GM21528 (cell line): Measurements from ENCODE around the gene SERHL2.
A peak's percentile ranks its signal among the peaks of the same experiment; 100 is the strongest.
"Not testable (repeated sequence)": the region's sequence is repeated elsewhere in the genome, so short reads cannot be mapped to it uniquely, and the experiment has no call there.

Source experiments
- ATAC-seq: cut with Tn5 transposase; IDR thresholded peaks from one replicate; pipeline ENCODE4 v1.9.1; 2021; ENCODE audit warnings: mild to moderate bottlenecking, moderate library complexity; ENCODE audit not compliant: unreplicated experiment, low FRiP score

The SERHL2 gene

DNA sequence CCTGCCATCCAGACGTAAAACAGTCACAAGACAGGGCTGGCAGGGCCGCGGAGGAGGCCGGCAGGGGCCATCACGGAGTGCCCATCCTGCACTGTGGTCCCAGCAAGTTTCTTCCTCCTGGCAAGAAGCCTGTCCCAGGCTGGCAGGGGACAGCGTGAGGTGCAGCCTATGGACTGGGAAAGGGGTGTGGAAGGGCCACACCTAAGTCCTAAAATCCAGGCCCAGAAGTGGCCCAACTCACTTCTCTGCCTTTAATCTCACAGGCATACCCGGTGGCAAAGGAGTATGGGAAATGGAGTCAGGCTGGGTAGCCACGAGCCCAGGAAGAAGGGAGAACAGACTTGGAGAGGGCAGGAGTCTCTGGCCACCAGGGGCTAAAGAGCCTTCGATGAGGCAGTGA lies 16.8 kb downstream of the SERHL2 start:
- ATAC-seq = not testable (repeated sequence)

DNA sequence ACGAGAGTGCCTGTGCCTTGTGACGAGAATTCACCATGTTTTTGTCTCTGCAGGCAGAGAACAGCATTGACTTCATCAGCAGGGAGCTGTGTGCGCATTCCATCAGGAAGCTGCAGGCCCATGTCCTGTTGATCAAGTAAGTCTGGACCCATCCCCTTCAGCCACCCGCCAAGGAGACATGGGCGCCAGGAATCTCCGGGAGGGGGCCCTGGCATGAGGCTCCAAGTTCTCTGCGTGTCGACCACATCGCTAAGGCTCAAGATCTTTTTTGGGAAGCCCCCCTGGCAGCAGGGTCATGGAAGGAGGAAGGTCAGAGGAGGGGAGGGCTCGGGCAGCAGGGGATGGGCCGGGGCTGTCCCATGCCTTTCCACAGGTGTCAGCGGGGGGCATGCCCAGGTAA lies 17.3 kb downstream of the SERHL2 start:
- ATAC-seq = not testable (repeated sequence)

GRCh38 chr22:42574046-42574445 lies 20.3 kb downstream of the SERHL2 start:
- ATAC-seq = not testable (repeated sequence)

- not testable (repeated sequence) for ATAC-seq
Observed at GRCh38 chr22:42574468-42574867, 20.7 kb downstream of the SERHL2 start.

DNA sequence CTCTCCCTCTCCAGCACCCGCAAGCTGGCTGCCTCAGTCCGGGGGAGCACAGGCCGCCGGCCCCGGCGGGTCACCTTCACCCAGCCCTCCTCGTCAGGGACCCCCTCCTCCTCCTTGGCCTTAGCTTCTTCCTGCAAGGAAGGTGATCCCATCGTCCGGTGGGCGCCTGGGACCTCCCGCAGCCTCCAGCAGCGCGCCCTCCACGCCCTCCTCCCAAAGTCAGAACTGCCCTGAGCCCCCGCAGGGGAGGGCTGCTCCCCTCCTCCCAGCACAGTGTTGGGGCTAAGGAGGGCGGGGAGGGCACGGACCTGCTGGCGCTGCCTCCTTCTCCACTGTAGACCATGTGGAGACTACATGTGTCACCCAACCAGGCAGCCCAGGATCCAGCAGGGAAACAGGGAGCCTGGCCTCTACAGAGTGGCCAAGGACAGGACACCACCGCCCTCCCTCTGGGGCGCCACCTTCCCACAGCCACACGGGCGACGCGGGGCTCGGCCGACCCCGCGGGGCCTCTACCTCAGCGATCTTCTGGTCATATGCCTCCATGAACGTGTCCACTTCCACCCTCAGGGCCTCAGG lies 22.3 kb downstream of the SERHL2 start:
- not testable (repeated sequence) for ATAC-seq

DNA sequence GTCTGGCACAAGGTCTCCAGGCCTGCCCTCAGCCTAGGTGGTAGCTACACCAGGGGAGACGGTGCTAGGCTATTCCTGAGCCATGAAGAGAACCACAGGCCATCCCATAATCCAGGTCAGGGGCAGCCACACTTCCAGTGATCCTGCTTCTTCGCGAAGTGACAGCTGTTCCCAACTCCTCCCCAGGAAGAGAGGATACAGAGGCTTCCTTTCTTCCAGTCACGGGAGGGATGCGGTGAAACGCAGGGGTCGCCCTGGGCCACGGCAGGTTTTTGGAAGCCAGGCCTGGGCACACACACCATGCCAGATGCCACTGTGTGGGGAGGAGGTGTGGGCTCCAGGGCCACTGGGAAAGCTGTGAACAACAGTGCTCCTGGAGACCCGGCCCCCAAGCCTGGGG lies 23.4 kb downstream of the SERHL2 start:
- not testable (repeated sequence) for ATAC-seq

GRCh38 chr22:42577623-42578240 lies 24.0 kb downstream of the SERHL2 start:
- ATAC-seq = no peak

DNA sequence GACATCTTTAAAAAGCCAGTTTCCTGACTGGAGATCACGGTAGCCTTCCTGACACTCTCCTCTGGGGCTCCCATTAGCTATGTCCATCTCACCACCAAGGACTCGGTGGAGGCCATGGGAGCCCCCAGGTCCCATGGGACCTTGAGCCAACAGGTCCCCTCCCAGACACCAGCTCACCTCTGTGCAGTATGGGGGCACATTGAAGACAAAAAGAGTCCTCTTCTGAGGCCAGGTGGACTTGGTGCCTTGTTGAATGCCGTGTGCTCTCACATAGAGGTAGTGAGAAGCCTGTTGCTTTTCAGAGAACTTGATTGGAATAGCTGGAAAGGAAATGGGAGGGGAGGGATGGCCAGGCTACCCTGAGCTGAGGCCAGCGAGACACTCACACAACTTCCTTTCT lies 26.3 kb downstream of the SERHL2 start:
- not testable (repeated sequence) for ATAC-seq

- peak; percentile 7 for ATAC-seq
Observed at GRCh38 chr22:42581194-42581761, 27.5 kb downstream of the SERHL2 start.

DNA sequence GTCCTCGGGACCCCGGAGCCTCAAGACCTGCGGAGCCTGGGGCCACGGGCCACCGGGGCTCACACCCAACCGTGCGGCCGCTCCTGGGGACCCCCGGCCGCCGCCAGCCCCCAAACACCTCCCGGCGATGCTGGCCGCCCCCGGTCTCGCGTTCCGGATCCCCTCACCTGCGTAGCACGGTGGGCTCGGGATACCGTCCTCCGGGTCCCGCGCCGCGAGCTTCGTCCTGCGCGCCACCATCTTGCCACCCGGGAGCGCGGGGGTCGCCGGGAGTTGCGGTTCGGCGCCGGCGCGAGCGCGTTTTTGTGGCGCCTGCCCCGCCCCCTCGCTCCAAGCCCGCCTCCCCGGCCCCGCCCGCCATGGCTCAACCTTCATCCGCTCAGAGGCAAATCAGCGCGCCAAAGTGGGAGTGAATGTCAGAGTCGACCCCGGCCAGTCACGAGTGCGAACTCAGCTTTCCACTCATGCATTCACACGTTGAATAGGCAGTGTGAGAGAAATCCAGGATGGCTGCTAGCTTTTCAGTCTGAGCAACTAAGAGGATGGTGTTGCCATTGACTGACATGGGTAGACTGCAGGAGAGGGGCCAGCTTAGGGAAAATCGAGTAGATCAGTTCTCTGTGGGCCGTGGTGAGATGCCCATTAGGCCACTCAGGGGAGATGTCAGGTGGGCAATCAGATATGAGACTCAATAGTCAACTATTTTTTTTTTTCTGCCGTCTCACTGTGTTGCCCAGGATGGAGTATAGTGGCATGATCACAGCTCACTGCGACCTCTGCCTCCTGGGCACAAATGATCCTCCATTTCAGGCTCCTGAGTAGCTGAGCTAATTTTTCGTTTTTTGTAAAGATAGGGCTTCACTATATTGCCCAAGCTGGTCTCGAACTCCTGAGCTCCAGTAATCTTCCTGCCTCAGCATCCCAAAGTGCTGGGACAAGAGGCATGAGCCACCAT lies 28.3 kb downstream of the SERHL2 start:
- ATAC-seq = peak; percentile 45

GRCh38 chr22:42582987-42583386 lies 29.2 kb downstream of the SERHL2 start:
- ATAC-seq = no peak

DNA sequence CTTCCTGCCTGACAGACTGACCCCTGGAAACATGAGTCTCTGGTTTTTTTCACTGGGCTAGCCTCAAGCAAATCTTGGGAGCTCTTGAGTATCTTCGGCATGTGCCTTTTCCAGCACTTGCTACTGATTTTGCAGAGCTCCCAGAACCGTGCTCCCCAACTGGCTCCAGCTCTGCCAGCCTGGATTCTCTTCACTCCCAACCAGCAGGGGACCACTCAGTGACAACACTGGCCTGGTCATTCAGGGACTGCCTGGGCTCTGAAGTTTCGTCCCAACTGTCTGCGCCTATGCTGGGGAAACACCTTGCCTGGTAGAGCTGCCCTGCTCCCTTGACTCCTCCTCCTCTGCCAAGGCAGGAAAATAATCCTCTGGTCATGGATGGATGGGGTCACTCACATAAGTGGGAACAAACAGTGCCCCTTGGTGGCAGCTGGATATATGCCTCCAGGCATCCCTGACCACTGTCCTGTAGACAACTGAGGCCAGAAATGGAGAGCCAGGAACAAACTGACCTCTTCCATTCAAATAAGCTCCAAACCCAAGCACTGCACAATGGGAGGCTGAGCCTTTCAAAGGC lies 30.7 kb downstream of the SERHL2 start:
- ATAC-seq = no peak

DNA sequence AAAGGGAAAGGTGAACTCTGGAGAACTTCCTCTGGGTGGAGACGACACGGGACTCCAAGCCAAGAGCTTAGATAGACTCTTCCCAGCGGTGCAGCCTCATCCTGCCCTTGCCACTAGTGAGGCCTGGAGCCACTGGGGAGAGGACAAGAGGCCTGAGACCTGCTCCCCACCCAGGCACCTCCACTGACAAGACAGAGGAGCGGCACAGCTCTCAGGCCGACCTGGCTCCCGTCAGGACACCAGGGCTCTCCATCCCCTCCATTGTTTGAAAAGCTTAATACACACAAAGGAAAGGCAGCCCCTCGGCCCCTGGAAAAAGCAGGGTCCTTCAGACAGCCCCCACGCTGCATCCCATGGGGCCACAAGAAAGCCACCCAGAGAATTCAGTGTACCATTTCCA lies 31.3 kb downstream of the SERHL2 start:
- ATAC-seq = no peak

GRCh38 chr22:42586381-42586780 lies 32.6 kb downstream of the SERHL2 start:
- no peak for ATAC-seq

DNA sequence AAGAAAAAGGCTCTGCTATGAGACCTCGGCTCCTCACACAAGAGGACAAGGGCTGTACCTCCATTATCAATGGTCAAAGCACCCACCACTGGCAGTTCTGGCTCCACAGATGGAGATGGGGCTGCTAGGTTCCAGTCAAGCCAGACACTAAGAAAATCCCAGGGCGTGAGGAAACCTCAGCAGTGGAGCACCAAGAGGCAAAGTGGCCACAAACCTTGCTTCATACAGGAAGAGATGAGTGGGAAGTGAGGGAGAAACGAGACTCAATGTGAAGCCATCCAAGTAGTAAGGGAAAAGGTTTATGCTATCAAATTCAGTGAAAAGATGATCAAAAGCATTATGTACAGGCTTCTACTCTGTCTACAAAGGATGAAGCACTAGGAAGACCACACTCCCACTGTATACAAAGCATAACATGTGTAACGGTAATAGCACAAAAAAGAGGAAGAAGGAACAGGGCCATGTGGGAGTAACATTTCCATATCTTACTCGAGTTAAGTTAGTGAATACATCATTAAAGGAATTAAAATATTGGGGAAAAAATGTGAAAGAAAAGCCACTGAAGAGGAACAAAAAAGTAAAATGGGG lies 33.9 kb downstream of the SERHL2 start:
- no peak for ATAC-seq

DNA sequence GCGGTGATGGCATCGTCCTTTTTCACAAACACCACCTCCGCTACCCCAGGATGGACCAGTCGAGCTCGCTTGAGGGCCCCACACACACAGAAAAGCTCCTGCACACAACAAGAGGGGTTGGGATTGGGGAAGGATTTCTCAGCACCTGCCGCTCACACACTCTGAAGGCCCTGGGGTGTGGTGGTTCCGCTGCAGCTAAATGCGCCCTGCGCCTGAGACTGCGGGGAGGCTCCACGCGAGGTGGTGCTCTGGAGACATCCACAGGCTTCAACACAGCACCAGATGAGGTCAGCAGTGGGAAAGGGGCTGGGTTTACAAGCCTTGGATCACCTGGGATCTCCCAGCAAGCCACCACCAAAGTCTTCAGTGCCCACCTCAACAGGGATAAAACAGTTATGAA lies 38.2 kb downstream of the SERHL2 start:
- no peak for ATAC-seq

DNA sequence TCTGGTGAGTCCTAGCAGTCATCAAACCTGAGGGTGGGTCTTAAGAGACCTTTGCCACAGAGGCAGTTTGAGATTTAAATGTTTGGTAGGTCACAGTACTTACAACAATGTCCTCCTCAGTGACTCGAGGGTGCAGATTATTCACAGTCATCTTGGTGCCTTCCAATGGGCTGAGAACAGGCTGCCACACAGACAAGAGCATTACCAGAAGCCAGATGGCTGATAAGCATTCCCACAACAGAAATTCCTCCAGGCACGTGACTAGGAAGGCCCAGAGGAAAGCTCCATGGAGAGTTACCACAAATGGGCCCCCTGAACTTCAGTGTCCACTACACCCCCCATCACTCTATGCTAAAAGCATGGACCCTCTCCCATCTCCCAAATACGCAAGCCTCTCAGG lies 41.7 kb downstream of the SERHL2 start:
- no peak for ATAC-seq

GRCh38 chr22:42596336-42596735 lies 42.6 kb downstream of the SERHL2 start:
- ATAC-seq = no peak

GRCh38 chr22:42596863-42597530 lies 43.2 kb downstream of the SERHL2 start:
- no peak for ATAC-seq
